ENCODE results near the gene STX16.

Gene STX16

DNA sequence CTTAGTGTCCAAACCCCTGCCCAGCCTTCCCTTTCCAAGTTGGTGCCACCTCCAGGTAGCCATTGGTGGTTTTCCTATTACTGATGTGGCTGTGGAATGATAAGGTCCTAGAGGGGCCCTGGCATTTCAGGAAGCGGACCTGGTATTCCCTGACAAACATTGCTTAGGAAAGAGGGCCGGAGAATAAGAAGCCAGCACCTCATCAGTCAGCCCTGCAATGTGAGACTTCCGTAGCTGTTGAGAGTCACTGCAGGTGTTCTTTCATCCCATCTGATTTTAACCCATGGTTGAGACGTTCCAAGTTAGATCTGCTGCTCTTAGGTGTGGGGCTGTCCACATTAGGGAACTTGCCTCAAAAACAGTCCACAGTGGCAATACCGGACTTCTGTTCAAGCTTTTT, 26.7 kb downstream of the STX16 start:
- DNase-seq, result no peak

DNA sequence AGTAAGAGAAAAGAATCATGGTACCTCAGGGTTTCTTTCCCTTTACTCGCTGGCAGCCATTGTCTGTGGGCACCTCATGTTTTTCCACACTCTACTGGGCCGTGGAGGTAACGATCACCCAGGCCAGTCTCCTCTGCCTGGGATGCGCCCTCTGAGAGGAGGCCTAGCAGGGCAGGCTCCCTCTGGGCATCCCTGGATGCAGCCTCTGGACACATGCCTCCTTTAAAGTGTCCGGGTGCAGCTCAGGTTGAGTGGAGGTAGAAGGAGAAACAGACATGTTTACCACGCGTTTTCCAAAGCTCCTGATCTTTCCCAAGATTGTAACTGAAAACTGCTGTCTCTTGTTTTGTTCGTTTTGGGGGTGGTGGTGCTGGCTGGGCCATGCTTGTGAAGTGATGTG, 27.7 kb downstream of the STX16 start:
- no peak for DNase-seq

GRCh38 chr20:58682656-58683531, 31.8 kb downstream of the STX16 start:
- no peak for DNase-seq

DNA sequence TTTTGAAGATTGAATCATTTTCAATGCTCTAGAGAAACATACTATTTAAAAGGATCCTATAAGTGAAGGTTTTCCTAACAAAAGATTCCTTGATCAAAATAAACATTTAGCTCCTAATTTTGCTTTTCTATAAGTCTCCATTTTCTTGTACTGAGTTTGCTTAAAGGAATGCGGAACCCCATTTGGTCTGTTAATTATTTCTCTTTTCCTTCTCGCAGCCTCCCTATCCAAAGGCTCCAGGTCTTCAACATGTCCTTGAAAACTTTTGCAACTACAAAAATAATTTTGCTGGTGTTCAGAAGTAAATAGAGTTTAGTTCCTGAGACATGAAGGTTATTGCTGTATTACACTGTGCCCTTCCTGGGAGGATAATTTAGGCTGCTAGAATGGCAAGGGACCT, 33.2 kb downstream of the STX16 start:
- DNase-seq, result no peak

DNA sequence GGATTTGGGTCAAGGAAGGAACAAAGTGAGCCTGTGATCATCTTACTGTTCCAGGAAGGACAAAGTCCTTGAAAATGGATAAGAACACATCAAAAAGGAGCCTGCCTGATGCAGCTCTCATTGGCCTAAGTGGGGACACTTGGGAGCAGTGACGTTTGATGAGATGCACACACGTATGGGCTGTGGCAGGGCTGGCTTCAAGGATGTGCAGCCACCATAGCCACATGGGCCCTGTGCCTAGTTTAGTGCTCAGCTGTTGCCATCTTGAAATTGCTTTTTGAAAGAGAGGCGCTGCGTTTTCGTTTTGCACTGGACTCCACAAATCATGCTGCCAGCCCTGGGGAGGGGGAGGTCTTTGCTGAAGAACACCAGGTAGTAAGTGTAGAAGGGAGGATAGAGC, 34.9 kb downstream of the STX16 start:
- DNase-seq, result no peak

DNA sequence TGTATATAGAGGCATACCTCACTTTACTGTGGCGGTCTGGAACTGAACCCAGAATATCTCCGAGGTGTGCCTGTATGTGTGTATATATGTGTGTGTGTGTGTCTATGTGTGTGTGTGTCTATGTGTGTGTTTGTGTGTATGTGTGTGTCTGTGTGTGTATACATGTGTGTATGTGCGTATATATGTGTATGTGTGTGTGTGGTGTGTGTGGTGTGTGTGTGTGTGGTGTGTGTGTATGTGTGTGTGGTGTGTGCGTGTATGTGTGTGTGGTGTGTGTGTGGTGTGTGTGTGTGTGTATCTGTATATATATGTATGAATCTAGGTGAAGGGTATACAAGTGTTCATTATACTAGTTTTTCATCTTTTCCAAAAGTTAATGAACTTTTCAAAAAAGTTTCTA, 37.3 kb downstream of the STX16 start:
- no peak for DNase-seq

GRCh38 chr20:58688840-58689239, 37.8 kb downstream of the STX16 start:
- no peak for DNase-seq

- DNase-seq, result no peak
These were observed 39.5 kb downstream of the STX16 start for GRCh38 chr20:58690396-58691135.

GRCh38 chr20:58691773-58692578, 40.9 kb downstream of the STX16 start:
- DNase-seq, result peak; percentile 10

GRCh38 chr20:58692579-58693225, 41.6 kb downstream of the STX16 start, which contains the start of gene NPEPL1:
NPEPL1 (plus strand) TSS chr20:58692800; CDS start chr20:58692901, 101 bp downstream.
- DNase-seq, result peak; percentile 66

DNA sequence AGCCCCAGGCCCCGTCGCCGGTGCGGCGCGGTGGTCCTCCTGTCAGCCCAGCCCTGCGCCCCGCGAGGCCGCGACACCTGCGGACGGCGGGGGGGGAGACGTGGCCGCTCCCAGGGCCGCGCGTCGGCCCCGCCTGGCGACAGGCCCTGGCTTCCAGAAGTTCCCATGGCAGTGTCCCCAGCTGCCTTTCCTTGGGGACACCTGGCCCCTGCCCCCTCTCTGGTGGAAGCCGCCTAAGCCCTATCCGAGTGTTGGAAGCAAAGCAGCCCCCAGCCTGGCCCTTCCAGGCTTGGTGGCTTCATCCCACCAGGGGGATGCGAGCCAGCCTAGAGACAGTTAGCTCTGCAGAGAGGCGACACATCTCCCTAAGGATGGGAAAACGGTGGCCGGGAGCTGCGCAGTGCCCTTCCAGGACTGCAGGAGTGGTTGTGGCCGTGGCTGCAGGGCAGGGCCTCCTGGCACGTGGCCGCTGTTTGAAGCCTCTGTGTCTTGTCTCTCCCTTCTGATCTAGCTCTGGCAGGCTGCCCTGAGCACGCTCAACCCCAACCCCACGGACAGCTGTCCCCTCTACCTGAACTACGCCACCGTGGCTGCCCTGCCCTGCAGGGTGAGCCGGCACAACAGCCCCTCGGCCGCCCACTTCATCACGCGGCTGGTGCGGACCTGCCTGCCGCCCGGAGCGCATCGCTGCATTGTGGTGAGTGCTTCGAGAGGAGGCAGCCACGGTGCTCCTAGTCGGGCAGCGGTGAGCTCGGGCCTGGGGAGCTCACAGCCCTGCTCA, 42.3 kb downstream of the STX16 start:
- peak; percentile 17 for DNase-seq

GRCh38 chr20:58694241-58695083, 43.4 kb downstream of the STX16 start:
- no peak for DNase-seq

GRCh38 chr20:58695084-58695722, 44.1 kb downstream of the STX16 start:
- no peak for DNase-seq

DNA sequence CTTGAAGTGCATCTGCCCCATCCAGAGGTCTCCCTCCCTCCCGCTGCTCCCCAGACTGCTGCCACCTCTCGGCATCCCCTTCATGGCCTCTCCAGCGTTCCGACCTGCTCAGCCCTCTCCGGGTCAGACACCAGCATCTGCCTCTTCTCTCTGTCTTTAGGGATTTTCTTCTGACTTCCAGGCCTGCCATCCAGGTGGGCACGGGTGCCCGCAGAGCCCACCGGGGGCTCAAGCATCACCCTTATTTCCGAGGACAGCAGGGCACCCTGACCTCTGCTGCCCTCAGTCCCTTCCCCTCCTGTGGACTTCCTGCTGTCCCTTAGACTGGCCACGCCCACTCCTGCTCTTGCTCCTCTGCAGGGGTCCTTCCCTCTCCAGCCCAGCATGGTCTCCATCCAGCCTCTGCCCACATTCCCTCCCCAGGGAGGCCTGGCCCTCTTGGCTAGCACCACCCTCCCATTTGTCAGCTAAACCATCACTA, 44.9 kb downstream of the STX16 start:
- DNase-seq, result no peak

DNA sequence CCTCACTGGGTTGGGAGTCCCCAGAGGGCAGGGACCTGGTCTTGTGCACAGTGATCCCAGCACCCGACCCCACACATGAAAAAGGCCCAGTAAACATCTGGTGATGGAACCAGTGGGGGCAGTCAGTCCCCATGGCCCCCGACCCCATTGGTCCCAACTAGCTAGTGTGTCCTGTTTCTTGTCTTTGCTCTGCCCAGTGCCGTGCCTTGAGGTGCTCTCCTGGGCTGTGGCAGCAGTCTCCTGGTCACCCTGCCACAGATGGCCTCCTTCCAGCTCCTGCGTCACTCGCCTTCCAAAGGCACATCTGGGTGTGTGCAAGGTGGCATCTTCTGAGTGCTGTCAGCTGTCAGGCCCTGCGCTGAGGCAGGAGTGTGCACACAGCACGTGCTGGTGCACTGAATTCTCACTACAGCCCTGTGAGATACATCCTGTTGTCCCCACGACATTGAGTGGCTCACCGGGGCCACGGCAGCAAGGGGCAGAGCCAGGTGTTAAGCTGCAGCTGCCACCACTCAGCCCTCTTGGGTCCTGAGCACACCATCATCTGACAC, 45.4 kb downstream of the STX16 start:
- no peak for DNase-seq

GRCh38 chr20:58697201-58697866, 46.3 kb downstream of the STX16 start:
- no peak for DNase-seq

DNA sequence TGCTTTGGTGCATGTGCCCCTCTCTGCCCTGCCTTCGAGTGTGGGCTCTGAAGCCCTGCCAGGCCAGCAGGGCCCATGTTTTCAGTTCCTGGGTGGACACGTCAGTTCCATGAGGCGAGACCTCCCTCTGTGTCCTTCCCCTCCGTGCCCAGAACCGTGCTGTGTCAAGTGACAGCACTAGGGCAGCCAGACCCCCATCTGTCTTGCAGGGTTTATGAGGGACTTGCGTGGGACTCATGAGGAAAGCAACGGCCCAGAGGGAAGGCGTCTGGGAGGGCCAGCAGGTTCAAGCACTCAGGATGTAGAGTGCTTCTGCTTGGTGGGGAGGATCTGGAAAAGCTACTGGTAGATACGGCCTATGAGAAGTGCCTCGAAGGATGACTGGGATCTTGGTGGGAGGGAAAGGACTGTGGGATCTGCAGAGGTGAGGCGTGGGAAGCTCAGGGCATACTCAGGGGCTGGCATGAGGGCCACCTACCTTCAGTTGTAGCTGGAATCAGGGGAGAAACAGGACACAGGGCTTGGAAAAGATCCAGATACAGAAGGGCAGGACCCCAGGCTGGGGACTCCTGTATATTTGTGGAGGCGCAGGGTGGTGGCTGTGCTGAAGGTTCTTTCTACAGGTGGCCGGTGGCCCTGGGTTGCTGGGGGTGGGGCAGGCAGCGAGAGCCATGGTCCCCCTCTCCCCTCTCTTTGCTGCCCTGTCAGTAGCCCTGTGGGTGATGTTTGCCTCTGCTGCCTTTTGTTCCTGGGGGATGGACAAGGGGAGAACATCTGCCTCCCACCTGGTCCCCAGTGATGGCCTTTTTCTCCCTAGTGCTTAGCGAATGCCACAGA, 47.0 kb downstream of the STX16 start:
- DNase-seq, result no peak

Measured in activated naive CD4-positive, alpha-beta T cell treated with Interleukin-2 at 50 U/mL for 16 hours (primary cell).